Lung (tissue), 12 donors: ENCODE data around the gene SNAP25. TPM values are rescaled to one million over a fixed set of nuclear protein-coding genes. Genes with fewer than 3 reads are reported as not detected.

Source experiments
- ATAC-seq: fragments of 200-7000 bp; cut with Tn5 transposase; one replicate; pipeline ENCODE4 v1.9.1; 2020; ENCODE audit warnings: moderate number of reproducible peaks; ENCODE audit not compliant: insufficient read depth, low FRiP score
- DNase-seq, 3 donors: peaks; one replicate each; pipeline ENCODE4 v3.0.0-alpha.2; 2013 to 2017
- H3K27ac ChIP-seq, 2 donors: one replicate each; pipeline ENCODE4 v1.5.1; 2013; ENCODE audit warnings: mild to moderate bottlenecking in 2 of 2, moderate library complexity in 2 of 2, control low read depth in 1 of 2, inconsistent platforms in 1 of 2, low read depth in 1 of 2, low read length in 1 of 2
- H3K27me3 ChIP-seq, 3 donors: one replicate each; pipeline ENCODE4 v1.5.1; 2013; ENCODE audit warnings: low read length in 2 of 3; ENCODE audit not compliant: control insufficient read depth in 3 of 3, insufficient read depth in 3 of 3
- H3K36me3 ChIP-seq, 4 donors: one replicate each; pipeline ENCODE4 v1.5.1; 2013; ENCODE audit warnings: low read length in 4 of 4, mild to moderate bottlenecking in 1 of 4, moderate library complexity in 1 of 4; ENCODE audit not compliant: control insufficient read depth in 4 of 4, insufficient read depth in 4 of 4
- H3K4me1 ChIP-seq, 5 donors: one replicate each; pipeline ENCODE4 v1.5.1; 2013; ENCODE audit warnings: low read length in 5 of 5, mild to moderate bottlenecking in 2 of 5, moderate library complexity in 1 of 5; ENCODE audit not compliant: control insufficient read depth in 5 of 5, insufficient read depth in 5 of 5
- H3K4me3 ChIP-seq: one replicate; pipeline ENCODE4 v1.5.1; 2013; ENCODE audit warnings: mild to moderate bottlenecking, control low read depth, moderate library complexity
- H3K9ac ChIP-seq, 2 donors: one replicate each; pipeline ENCODE4 v1.5.1; 2013; ENCODE audit warnings: low read length in 2 of 2, control low read depth in 1 of 2; ENCODE audit not compliant: insufficient read depth in 1 of 2
- H3K9me3 ChIP-seq, 4 donors: one replicate each; pipeline ENCODE4 v1.5.1; 2013; ENCODE audit warnings: low read length in 3 of 4, mild to moderate bottlenecking in 1 of 4, moderate library complexity in 1 of 4; ENCODE audit not compliant: control insufficient read depth in 4 of 4, insufficient read depth in 3 of 4
- WGBS, 2 donors: extraction: QIAGEN DNeasy Blood & Tissue Kit; methylation state at CpG; one replicate each; pipeline ENCODE4 v1.1.7; 2013; 5-methylcytosine and 5-hydroxymethylcytosine counted together
- polyA plus RNA-seq, 2 donors: library from polyadenylated mRNA; stranded (reverse); fragments of 200-250 nt; gene quantifications; one replicate each; pipeline ENCODE4 v1.2.1, GENCODE V29; 2013
- total RNA-seq, 2 donors: library from RNA; depleted of rRNA in 1 of 2; stranded (reverse); fragments of >200 nt in 1 of 2; gene quantifications; one replicate each; pipeline ENCODE4 v1.2.1, GENCODE V29; 2014 to 2021
- TF ChIP-seq, protein P1 (sequence below): IDR thresholded peaks from 2 replicates; pipeline ENCODE4 v1.5.1; 2012; ENCODE audit warnings: mild to moderate bottlenecking; ENCODE audit errors: control extremely low read depth, extremely low read depth
- donor health status: control.
- donor health status: control.
- donor health status: Bipolar disorder and iron deficiency.
- donor health status: healthy.
- donor health status: DM: yes; HTN: yes; CAD: no.

SNAP25 gene
- total and polyA plus RNA-seq, 4 donors: 0.14 to 5.4 (median 0.85) TPM

GRCh38 chr20:10322073-10323012 is 103.7 kb downstream of the SNAP25 start:
- H3K36me3 ChIP-seq: no peaks in the 10 kb centered on the region
- no peak overlapping the region for H3K9ac ChIP-seq
- H3K4me1 ChIP-seq: no peaks in the 10 kb centered on the region
- peaks cover 0 to 4% (median 0%) of the 10 kb centered on the region in 4 donors for H3K9me3 ChIP-seq
- TF ChIP-seq, protein P1, sequence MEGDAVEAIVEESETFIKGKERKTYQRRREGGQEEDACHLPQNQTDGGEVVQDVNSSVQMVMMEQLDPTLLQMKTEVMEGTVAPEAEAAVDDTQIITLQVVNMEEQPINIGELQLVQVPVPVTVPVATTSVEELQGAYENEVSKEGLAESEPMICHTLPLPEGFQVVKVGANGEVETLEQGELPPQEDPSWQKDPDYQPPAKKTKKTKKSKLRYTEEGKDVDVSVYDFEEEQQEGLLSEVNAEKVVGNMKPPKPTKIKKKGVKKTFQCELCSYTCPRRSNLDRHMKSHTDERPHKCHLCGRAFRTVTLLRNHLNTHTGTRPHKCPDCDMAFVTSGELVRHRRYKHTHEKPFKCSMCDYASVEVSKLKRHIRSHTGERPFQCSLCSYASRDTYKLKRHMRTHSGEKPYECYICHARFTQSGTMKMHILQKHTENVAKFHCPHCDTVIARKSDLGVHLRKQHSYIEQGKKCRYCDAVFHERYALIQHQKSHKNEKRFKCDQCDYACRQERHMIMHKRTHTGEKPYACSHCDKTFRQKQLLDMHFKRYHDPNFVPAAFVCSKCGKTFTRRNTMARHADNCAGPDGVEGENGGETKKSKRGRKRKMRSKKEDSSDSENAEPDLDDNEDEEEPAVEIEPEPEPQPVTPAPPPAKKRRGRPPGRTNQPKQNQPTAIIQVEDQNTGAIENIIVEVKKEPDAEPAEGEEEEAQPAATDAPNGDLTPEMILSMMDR: no peak
- ATAC-seq: no peak
- 75 to 84% methylated on average over 6 of the region's 6 CpGs for WGBS, 2 donors
- no peak overlapping the region for H3K4me3 ChIP-seq
- no peak for DNase-seq
- no peaks in the 10 kb centered on the region for H3K27me3 ChIP-seq
- no peak overlapping the region for H3K27ac ChIP-seq

DNA sequence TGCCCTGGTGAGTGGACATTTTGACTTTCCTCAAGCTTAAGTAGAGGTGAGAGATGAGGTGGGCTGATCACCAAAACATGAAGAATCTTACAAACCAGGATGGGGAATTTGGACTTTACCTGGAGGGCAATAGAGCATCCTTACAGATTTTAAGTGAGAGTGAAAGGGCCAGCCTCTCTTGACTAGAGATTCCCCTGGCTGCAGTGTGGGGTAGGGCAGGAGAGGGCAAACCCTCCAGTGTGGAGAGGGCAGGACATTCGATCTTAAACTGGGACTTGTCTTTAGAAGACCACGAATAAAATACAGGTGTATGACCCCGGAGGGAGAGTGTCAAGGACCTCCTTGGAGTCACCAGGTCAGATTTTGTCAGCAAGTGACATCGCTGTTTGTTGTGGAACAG is 105.1 kb downstream of the SNAP25 start:
- no peak overlapping the region for H3K27ac ChIP-seq
- 77 to 83% methylated on average over 4 of the region's 4 CpGs for WGBS, 2 donors
- H3K9me3 ChIP-seq: no peaks in the 10 kb centered on the region
- H3K4me1 ChIP-seq: no peaks in the 10 kb centered on the region
- no peaks in the 10 kb centered on the region for H3K36me3 ChIP-seq
- DNase-seq: no peak
- TF ChIP-seq, protein P1: no peak
- no peak for ATAC-seq
- H3K9ac ChIP-seq: no peak overlapping the region
- H3K4me3 ChIP-seq: no peak overlapping the region
- no peaks in the 10 kb centered on the region for H3K27me3 ChIP-seq

DNA sequence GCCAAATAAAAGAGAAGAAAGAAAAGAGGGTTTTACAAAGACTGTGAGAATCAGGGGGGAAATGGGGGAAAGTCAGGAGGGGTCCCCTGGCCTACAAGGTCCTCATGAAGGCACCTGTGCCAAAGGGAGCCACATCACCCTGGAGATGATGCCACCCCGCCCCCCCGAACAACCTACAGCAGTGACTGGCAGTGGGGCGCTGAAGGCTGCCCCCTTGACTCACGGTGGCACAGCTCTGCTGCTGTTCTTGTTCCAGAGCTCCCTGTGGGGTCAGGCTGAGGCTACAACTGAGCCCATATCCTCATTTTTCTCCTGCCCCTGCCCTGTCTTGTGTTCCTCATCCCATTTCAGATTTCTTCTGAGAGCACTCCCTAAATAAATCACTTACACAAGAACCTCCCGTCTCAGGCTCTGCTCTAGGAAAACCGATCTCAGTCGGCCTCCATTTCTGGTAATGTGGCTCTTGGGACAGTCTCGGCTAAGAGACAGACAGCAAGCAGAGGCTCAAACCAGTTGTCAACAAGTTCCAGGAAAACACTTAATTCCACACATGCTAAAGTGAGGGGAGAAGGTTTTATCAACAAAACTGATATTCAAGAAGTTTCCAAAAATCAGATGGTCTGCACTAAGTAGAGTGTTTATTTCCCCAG is 105.7 kb downstream of the SNAP25 start:
- Histone ChIP-seq H3K36me3 (no peaks in the 10 kb centered on the region), H3K9me3 (no peaks in the 10 kb centered on the region), H3K27ac (no peak overlapping the region), H3K9ac (no peak overlapping the region), H3K27me3 (no peaks in the 10 kb centered on the region), H3K4me3 (no peak overlapping the region), H3K4me1 (no peaks in the 10 kb centered on the region)
- WGBS, 2 donors: 75 to 81% methylated on average over 8 of the region's 8 CpGs
- no peak for DNase-seq
- TF ChIP-seq, protein P1: no peak
- ATAC-seq: no peak
